T-cell (primary cell): ENCODE data around the gene DENND5A. TPM values are rescaled to one million over a fixed set of nuclear protein-coding genes. Genes with fewer than 3 reads are reported as not detected.

Source experiments
- ATAC-seq, 4 experiments: fragments of 200-7000 bp in 3 of 4; fragments of 150-1000 bp in 1 of 4; cut with Tn5 transposase; replicated peaks in 1 of 4; 1 replicate in 3 of 4; 2 replicates in 1 of 4; pipeline ENCODE4 v1.10.0; 2021; ENCODE audit warnings: moderate library complexity in 3 of 4, mild to moderate bottlenecking in 2 of 4, moderate number of reproducible peaks in 1 of 4
- CTCF ChIA-PET, 2 donors: fragments of 300-600 bp; sonication (Branson Sonifier 250); formaldehyde crosslinking; loops; one replicate each; lab custom pipeline; 2022; ENCODE audit warnings: antibody characterized with exemption in 2 of 2; lab: Charles Lee
- POLR2A ChIA-PET, 2 donors: fragments of 300-600 bp; sonication (Branson Sonifier 250); formaldehyde crosslinking; loops; one replicate each; lab custom pipeline; 2022; ENCODE audit warnings: antibody characterized with exemption in 2 of 2; lab: Charles Lee
- DNase-seq, 35 experiments: peaks; one replicate each; pipeline versions ENCODE4 v3.0.0 to v3.0.0-alpha.2; 2013 to 2023
- H3K27ac ChIP-seq: one replicate; pipeline ENCODE4 v1.5.1; 2013; ENCODE audit warnings: low read length
- H3K27me3 ChIP-seq, 2 experiments: replicated peaks in 1 of 2; 1 replicate in 1 of 2; 2 replicates in 1 of 2; pipeline versions ENCODE4 v1.6.1 to v1.7.0; 2013; ENCODE audit warnings: low read length in 1 of 2, mixed read lengths in 1 of 2; ENCODE audit not compliant: control insufficient read depth in 2 of 2, insufficient read depth in 2 of 2; ENCODE audit errors: extremely low read depth in 1 of 2
- H3K36me3 ChIP-seq, 2 donors: 1 replicate in 1 of 2; 2 replicates in 1 of 2; pipeline versions ENCODE4 v1.6.1 to v1.7.0; 2013; ENCODE audit warnings: low read length in 1 of 2; ENCODE audit not compliant: control insufficient read depth in 2 of 2, insufficient read depth in 1 of 2; ENCODE audit errors: extremely low read depth in 1 of 2
- H3K4me1 ChIP-seq, 2 experiments: 1 replicate in 1 of 2; 2 replicates in 1 of 2; pipeline versions ENCODE4 v1.6.1 to v1.7.0; 2013; ENCODE audit warnings: low read length in 2 of 2, mixed read lengths in 1 of 2; ENCODE audit not compliant: insufficient read depth in 2 of 2, control insufficient read depth in 1 of 2; ENCODE audit errors: extremely low read depth in 1 of 2
- H3K4me3 ChIP-seq, 2 donors: 1 replicate in 1 of 2; 2 replicates in 1 of 2; pipeline versions ENCODE4 v1.5.1 to v1.7.0; 2013; ENCODE audit warnings: mild to moderate bottlenecking in 2 of 2, low read length in 1 of 2, moderate library complexity in 1 of 2; ENCODE audit not compliant: control insufficient read depth in 1 of 2; ENCODE audit errors: extremely low read depth in 1 of 2
- H3K9me3 ChIP-seq: 2 replicates; pipeline ENCODE4 v1.7.0; 2013
- H3K27ac Mint-ChIP-seq, 2 donors: one replicate each; pipeline ENCODE4 v1.8.0; 2020 to 2021; ENCODE audit warnings: mild to moderate bottlenecking in 2 of 2, mixed read lengths in 2 of 2
- H3K27me3 Mint-ChIP-seq, 2 donors: one replicate each; pipeline ENCODE4 v1.8.0; 2021 to 2022; ENCODE audit warnings: mixed read lengths in 2 of 2
- H3K36me3 Mint-ChIP-seq: one replicate; pipeline ENCODE4 v1.8.0; 2021; ENCODE audit warnings: mixed read lengths
- H3K4me1 Mint-ChIP-seq, 3 donors: one replicate each; pipeline ENCODE4 v1.8.0; 2020 to 2022; ENCODE audit warnings: mixed read lengths in 3 of 3, mild to moderate bottlenecking in 1 of 3
- H3K4me3 Mint-ChIP-seq, 3 donors: one replicate each; pipeline ENCODE4 v1.8.0; 2020 to 2022; ENCODE audit warnings: mild to moderate bottlenecking in 3 of 3, mixed read lengths in 3 of 3, moderate library complexity in 3 of 3
- H3K9me3 Mint-ChIP-seq, 3 donors: one replicate each; pipeline ENCODE4 v1.8.0; 2020 to 2022; ENCODE audit warnings: mixed read lengths in 3 of 3
- WGBS: methylation state at CpG from one replicate; pipeline ENCODE4 v1.1.5; 2013; ENCODE audit warnings: missing lambda C conversion rate; ENCODE audit not compliant: insufficient coverage; 5-methylcytosine and 5-hydroxymethylcytosine counted together
- total RNA-seq, 35 experiments: library from RNA in 6 of 35; stranded (reverse) in 6 of 35; fragments of 120-200 nt in 1 of 35; gene quantifications; one replicate each; pipeline versions ENCODE4 v1.2.1 to v1.2.4 and lab custom pipeline; 2013 to 2026

The DENND5A gene
- total RNA-seq, 5 donors from 2014 or later (not counting 1 experiment from before 2014, with no cell fraction given), result 57.8 to 151 (median 84.2) TPM

DNA sequence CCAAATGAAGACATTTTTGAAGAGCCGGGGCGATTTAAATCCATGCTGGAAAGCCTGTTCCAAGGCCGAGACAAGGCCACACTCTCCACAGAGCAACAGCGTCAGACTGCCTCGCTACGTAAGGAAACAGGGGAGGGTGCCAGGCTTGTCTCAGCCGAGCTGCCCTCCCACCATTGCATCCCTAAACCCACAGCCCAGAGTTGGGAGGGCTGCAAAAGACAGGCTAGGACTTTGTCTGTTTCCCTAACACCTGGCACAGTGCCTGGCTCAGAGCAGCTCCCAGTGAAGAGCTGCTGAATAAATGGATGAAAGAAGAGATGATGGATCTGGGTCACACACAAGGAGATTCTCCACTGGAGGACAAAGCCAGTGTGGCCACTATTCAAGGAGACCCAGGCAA is 122.4 kb downstream of the DENND5A start:
- Histone ChIP-seq H3K27ac (no peak overlapping the region), H3K4me3 (no peak overlapping the region), H3K4me1 (peaks cover 0 to 2% of the 10 kb centered on the region in 2 experiments), H3K9me3 (no peaks in the 10 kb centered on the region), H3K27me3 (no peaks in the 10 kb centered on the region), H3K36me3 (peaks cover 25 to 63% of the 10 kb centered on the region in 2 donors)
- CTCF ChIA-PET, result interaction anchor here in 1 of 2 donors (0.5 kb wide), 1 partner anchor 270 kb away, joined by 8 read pairs; no protein-coding TSS in a partner anchor
- DNase-seq (no peak), ATAC-seq (no peak)
- Mint-ChIP-seq H3K9me3 (no peaks in the 10 kb centered on the region), H3K27ac (no peak overlapping the region), H3K4me1 (peaks cover 16 to 33% (median 33%) of the 10 kb centered on the region in 3 donors), H3K4me3 (no peak overlapping the region), H3K27me3 (no peaks in the 10 kb centered on the region), H3K36me3 (peaks cover 46% of the 10 kb centered on the region)
- POLR2A ChIA-PET, result no interaction called here
- 100% methylated on average over 3 of the region's 7 CpGs for WGBS

DNA sequence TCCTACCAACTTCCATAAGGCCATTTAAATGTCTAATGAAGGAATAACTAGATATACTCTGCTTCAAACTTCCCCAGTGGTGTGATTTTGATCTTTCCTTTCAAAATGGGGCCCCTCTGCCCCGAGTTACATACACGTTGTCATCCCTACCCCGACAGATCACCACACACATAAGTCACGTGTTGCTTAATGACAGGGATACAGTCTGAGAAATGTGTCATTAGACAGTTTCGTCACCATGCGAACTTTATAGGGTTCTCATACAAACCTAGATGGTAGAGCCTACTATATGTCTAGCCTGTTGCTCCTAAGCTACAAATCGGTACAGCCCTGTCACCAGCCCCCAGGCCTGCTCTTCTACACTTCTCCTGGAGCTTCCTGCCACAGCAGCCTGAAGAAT is 124.0 kb downstream of the DENND5A start:
- ATAC-seq (no peak), DNase-seq (no peak)
- H3K4me3 ChIP-seq, result no peak overlapping the region
- 89% methylated on average over 3 of the region's 7 CpGs for whole genome bisulfite sequencing
- Mint-ChIP-seq H3K27me3 (no peaks in the 10 kb centered on the region), H3K27ac (peak overlapping the region in 1 of 2 donors; percentile 29), H3K4me1 (peaks cover 23 to 49% (median 44%) of the 10 kb centered on the region in 3 donors), H3K9me3 (no peaks in the 10 kb centered on the region), H3K36me3 (peaks cover 35% of the 10 kb centered on the region), H3K4me3 (no peak overlapping the region)
- no peaks in the 10 kb centered on the region for H3K9me3 ChIP-seq
- no peaks in the 10 kb centered on the region for H3K27me3 ChIP-seq
- CTCF ChIA-PET, result interaction anchor here in 1 of 2 donors (0.7 kb wide), 1 partner anchor 11 kb away, joined by 4 read pairs; no protein-coding TSS in a partner anchor
- H3K27ac ChIP-seq, result no peak overlapping the region
- POLR2A ChIA-PET, result no interaction called here
- peaks cover 22 to 52% of the 10 kb centered on the region in 2 donors for H3K36me3 ChIP-seq
- peaks cover 3 to 5% of the 10 kb centered on the region in 2 experiments for H3K4me1 ChIP-seq

DNA sequence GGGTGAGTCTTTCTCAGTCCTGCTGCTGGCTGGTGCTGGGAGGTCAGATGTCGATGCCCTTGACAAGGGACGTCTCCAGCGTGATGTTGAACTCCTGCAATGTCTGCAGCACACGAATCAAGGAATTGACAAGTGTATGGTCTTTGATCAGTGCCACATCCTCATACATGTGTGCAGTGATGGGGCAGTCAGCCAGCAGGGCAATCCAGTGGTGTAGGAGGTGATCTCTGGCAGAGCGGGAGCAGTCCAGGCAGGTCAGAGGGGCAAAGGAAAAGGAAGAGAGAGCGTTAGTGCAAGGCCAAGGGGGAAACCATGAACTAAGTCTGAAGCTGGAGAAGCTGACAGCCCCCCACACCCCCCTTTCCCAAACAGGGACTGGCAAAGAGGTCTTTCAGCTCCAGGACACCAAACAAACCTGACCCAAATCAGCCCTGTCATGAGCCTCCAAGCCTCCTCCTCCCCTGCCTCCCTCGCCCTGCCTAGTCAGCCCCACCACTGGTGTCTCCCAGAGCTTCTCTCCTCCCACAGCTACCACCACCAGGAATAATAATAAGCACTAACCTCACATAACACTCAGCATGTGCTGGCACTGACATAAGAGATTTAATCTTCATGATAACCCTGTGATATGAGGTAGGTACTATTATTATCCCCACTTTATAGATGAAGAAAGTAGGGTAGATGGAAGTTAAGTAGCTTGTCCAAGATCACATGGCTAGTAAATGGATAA is 125.4 kb downstream of the DENND5A start:
- Mint-ChIP-seq H3K27ac (peak overlapping the region; percentile 65 to 85), H3K9me3 (no peaks in the 10 kb centered on the region), H3K4me3 (no peak overlapping the region), H3K36me3 (peaks cover 28% of the 10 kb centered on the region), H3K4me1 (peaks cover 18 to 43% (median 39%) of the 10 kb centered on the region in 3 donors), H3K27me3 (no peaks in the 10 kb centered on the region)
- Histone ChIP-seq H3K36me3 (peaks cover 21 to 39% of the 10 kb centered on the region in 2 donors), H3K4me3 (no peak overlapping the region), H3K9me3 (no peaks in the 10 kb centered on the region), H3K4me1 (peaks cover 3 to 5% of the 10 kb centered on the region in 2 experiments), H3K27me3 (no peaks in the 10 kb centered on the region), H3K27ac (no peak overlapping the region)
- POLR2A ChIA-PET, result no interaction called here
- CTCF ChIA-PET, result interaction anchor here in 1 of 2 donors (1.0 kb wide), 1 partner anchor 124 kb away, joined by 3 read pairs; no protein-coding TSS in a partner anchor
- DNase-seq, result no peak
- no CpG with 5 or more reads among the region's 7 CpGs for whole genome bisulfite sequencing
- no peak for ATAC-seq

DNA sequence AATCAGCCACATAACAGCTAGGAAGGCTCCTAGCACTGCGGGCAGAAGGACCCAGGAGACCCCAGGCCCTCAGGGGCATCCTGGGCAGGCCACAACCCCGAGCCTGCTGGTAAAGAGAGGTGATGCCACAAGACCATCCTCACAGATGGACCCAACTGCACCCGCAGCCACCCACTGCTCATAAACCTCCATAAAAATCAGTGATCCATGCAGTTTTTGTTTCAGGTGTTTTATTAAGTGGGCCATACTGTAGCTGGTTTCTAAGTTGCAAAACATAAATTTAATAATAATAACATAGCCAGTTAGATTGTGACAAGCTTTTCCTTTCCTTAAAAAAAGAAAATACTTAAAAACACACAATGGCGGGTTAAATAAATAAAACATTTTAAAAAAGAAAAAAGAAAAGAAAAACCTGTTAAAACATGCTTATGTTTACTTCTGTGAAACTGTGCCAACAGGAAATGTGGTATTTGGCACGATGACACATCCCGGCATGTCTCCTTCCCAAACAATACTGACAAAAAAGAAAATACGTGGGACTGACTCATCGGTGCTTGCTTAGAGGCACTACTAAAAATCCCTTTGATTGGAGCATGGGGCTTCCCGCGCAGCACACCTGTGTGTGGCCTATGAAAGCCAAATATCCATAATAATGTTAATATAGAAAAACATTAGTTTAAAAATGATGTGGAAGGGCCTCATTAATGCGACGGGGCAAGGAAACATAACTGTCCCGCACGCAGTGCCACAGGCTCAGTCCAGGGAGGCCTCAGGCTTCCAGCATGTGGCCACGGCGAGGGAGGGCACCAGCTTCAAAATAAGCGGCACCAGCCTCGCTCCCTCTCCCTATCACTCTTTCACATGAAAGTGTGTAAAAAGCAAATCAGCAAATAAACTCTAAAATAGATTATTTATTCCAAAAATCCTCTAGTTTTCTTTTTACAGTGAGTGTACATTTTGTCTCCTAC is 126.3 kb downstream of the DENND5A start:
- H3K4me3 ChIP-seq, result no peak overlapping the region
- 100% methylated on average over 1 of the region's 18 CpGs for WGBS
- ATAC-seq (peak in 1 of 4 experiments; percentile 53), DNase-seq (peak in 2 of 35 experiments; percentile 7 to 15)
- POLR2A ChIA-PET, result interaction anchor here in 1 of 2 donors (0.6 kb wide), 1 partner anchor 1001 kb away, joined by 5 read pairs; no protein-coding TSS in a partner anchor
- no peaks in the 10 kb centered on the region for H3K27me3 ChIP-seq
- Mint-ChIP-seq H3K27me3 (no peaks in the 10 kb centered on the region), H3K4me1 (peaks cover 16 to 41% (median 37%) of the 10 kb centered on the region in 3 donors), H3K36me3 (peaks cover 32% of the 10 kb centered on the region), H3K27ac (peak overlapping the region; percentile 65 to 85), H3K4me3 (no peak overlapping the region), H3K9me3 (no peaks in the 10 kb centered on the region)
- H3K27ac ChIP-seq, result no peak overlapping the region
- CTCF ChIA-PET, result interaction anchor here (0.6 to 2.2 kb wide), 6 partner anchors 12 to 1402 kb away, joined by 3 to 38 read pairs (median 4); no protein-coding TSS in a partner anchor
- H3K36me3 ChIP-seq, result peaks cover 16 to 38% of the 10 kb centered on the region in 2 donors
- H3K9me3 ChIP-seq, result no peaks in the 10 kb centered on the region
- peaks cover 3 to 5% of the 10 kb centered on the region in 2 experiments for H3K4me1 ChIP-seq

GRCh38 chr11:9138133-9138453 is 127.1 kb downstream of the DENND5A start:
- H3K27ac Mint-ChIP-seq, result peak overlapping the region; percentile 65 to 66
- POLR2A ChIA-PET, result interaction anchor here in 1 of 2 donors (0.6 kb wide), 1 partner anchor 1000 kb away, joined by 5 read pairs; no protein-coding TSS in a partner anchor
- 100% methylated on average over 1 of the region's 3 CpGs for whole genome bisulfite sequencing

More at GRCh38 chr11:9138133-9138453, 127.1 kb downstream of the DENND5A start:
- DNase-seq, result no peak
- H3K27me3 ChIP-seq, result no peaks in the 10 kb centered on the region
- Mint-ChIP-seq H3K9me3 (no peaks in the 10 kb centered on the region), H3K36me3 (peaks cover 30% of the 10 kb centered on the region), H3K27me3 (no peaks in the 10 kb centered on the region), H3K4me1 (peaks cover 16 to 41% (median 37%) of the 10 kb centered on the region in 3 donors), H3K4me3 (no peak overlapping the region)
- no peaks in the 10 kb centered on the region for H3K9me3 ChIP-seq
- H3K4me1 ChIP-seq, result peaks cover 3 to 5% of the 10 kb centered on the region in 2 experiments
- peaks cover 12 to 34% of the 10 kb centered on the region in 2 donors for H3K36me3 ChIP-seq
- no peak overlapping the region for H3K4me3 ChIP-seq
- CTCF ChIA-PET, result interaction anchor here (0.5 to 2.2 kb wide), 18 partner anchors 11 to 693 kb away, joined by 3 to 38 read pairs (median 4); no protein-coding TSS in a partner anchor
- ATAC-seq, result peak in 3 of 4 experiments; percentile 4 to 21 (median 8)
- H3K27ac ChIP-seq, result no peak overlapping the region
